ENCODE measurements around the gene GRAMD1C. TPM values are rescaled to one million over a fixed set of nuclear protein-coding genes. Genes with fewer than 3 reads are reported as not detected.
"Not testable (repeated sequence)": the region's sequence is repeated elsewhere in the genome, so short reads cannot be mapped to it uniquely, and the experiment has no call there.

The GRAMD1C gene
- total and polyA plus RNA-seq, 2 donors, result 2.3 to 14.3 TPM

GRCh38 chr3:113834983-113835382 is 3.6 kb upstream of the GRAMD1C start:
- Histone ChIP-seq H3K36me3 (ENCODE audit: insufficient read depth) (no peaks in the 10 kb centered on the region), H3K4me3 (ENCODE audit: low read depth, low read length) (no peak overlapping the region), H3K4me1 (ENCODE audit: insufficient read depth) (no peaks in the 10 kb centered on the region), H3K27ac (ENCODE audit: low read depth) (no peak overlapping the region)
- no peak for DNase-seq (ENCODE audit: extremely low spot score)

- Histone ChIP-seq H3K36me3 (ENCODE audit: insufficient read depth) (no peaks in the 10 kb centered on the region), H3K27ac (ENCODE audit: low read depth) (no peak overlapping the region), H3K4me3 (ENCODE audit: low read depth, low read length) (no peak overlapping the region), H3K4me1 (ENCODE audit: insufficient read depth) (no peaks in the 10 kb centered on the region)
- no peak for DNase-seq (ENCODE audit: extremely low spot score)
- 75% methylated on average over 2 of the region's 2 CpGs for WGBS
These were observed 963 bp downstream of the GRAMD1C start for GRCh38 chr3:113839551-113839950.

DNA sequence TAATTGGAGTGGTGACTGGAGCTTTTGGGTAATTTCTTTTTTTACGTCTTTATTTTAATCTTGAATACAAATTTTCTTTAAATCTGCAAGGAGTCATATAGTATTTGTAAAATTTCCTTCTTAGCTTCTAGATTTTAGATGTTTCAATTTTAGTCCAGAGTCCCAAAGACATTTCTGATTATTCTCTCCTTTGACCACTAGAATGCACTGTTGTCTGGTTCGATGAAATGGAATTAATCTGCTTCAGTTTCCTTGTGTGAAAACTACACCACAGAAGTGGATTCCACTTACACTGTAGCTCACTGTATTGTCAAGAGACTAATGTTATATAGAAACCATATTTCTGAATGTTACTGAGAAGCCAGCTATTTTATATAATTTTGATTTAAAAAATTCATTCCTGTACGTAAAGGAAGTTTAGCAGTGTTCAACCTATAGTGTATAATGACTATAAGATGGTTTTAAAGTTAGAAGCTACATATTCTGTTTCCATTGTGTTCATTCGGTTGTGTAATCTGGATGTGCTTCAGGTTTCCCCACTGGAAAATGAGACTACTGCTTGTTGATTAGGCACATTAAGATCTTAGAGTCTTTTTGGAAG is 6.1 kb downstream of the GRAMD1C start:
- DNase-seq (ENCODE audit: extremely low spot score), result peak; percentile 33
- no peak overlapping the region for H3K27ac ChIP-seq (ENCODE audit: low read depth)
- H3K4me1 ChIP-seq (ENCODE audit: insufficient read depth), result no peaks in the 10 kb centered on the region
- WGBS, result 56% methylated on average over 4 of the region's 4 CpGs
- H3K36me3 ChIP-seq (ENCODE audit: insufficient read depth), result no peaks in the 10 kb centered on the region
- no peak overlapping the region for H3K4me3 ChIP-seq (ENCODE audit: low read depth, low read length)

- H3K27ac ChIP-seq (ENCODE audit: low read depth), result peak overlapping the region; percentile 45
- no peaks in the 10 kb centered on the region for H3K36me3 ChIP-seq (ENCODE audit: insufficient read depth)
- DNase-seq (ENCODE audit: extremely low spot score), result no peak
- no peaks in the 10 kb centered on the region for H3K4me1 ChIP-seq (ENCODE audit: insufficient read depth)
- H3K4me3 ChIP-seq (ENCODE audit: low read depth, low read length), result no peak overlapping the region
These were observed 8.7 kb downstream of the GRAMD1C start for GRCh38 chr3:113847247-113847646.

DNA sequence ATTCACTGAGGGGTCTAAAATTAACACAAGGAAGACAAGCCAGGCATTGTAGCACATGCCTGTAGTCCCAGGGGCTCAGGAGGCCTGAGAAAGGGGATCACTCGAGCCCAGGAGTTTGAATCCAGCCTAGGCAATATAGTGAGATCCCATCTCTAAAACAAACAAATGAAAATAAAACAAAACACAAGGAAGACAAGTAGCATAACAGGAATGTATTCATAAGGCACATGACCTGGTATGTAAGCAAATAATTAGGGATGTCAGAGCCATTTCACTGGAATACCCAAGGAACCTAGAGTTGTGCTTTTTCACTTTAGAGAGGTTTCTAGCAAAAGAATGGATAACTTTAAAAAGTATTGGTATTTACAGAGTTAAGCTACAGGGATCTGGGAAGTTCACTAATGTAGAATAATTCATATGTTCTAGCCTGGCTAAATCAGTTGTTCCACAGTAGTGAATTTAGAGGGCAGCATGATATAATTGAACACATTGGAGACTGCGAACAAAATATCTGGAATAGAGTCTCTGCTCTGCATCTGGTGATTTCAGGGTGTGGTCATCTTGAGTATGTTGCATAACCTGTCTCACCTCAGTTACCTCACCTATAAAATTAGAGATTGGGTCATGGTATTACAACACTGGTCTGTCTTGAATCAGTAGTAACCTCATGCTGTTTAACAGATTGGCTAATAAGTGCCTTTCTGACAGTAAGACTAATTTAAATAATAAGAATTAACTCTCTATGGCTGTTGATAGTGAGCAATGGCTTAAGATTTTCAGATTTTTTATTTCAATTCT is 9.3 kb downstream of the GRAMD1C start:
- WGBS, result 74% methylated on average over 2 of the region's 2 CpGs
- H3K4me3 ChIP-seq (ENCODE audit: low read depth, low read length), result no peak overlapping the region
- peak overlapping the region; percentile 50 for H3K27ac ChIP-seq (ENCODE audit: low read depth)
- peak; percentile 5 for DNase-seq (ENCODE audit: extremely low spot score)
- H3K4me1 ChIP-seq (ENCODE audit: insufficient read depth), result no peaks in the 10 kb centered on the region
- H3K36me3 ChIP-seq (ENCODE audit: insufficient read depth), result no peaks in the 10 kb centered on the region

GRCh38 chr3:113849071-113849470 is 10.5 kb downstream of the GRAMD1C start:
- H3K4me1 ChIP-seq (ENCODE audit: insufficient read depth); H3K4me3 ChIP-seq (ENCODE audit: low read depth, low read length); H3K27ac ChIP-seq (ENCODE audit: low read depth); DNase-seq (ENCODE audit: extremely low spot score); H3K36me3 ChIP-seq (ENCODE audit: insufficient read depth): not testable (repeated sequence)
- WGBS, result 92% methylated on average over 3 of the region's 3 CpGs

DNA sequence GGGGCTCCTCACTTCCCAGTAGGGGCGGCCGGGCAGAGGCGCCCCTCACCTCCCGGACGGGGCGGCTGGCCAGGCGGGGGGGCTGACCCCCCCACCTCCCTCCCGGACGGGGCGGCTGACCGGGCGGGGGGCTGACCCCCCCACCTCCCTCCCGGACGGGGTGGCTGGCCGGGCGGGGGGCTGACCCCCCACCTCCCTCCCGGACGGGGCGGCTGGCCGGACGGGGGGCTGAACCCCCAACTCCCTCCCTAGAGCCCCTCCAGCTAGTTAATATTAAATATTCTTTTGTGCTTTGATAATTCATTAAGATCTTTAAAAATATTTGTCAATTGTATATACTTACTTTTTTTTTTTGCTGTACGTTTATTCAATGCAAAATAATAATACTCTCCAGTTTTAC is 11.3 kb downstream of the GRAMD1C start:
- H3K4me3 ChIP-seq (ENCODE audit: low read depth, low read length); H3K36me3 ChIP-seq (ENCODE audit: insufficient read depth); DNase-seq (ENCODE audit: extremely low spot score); H3K27ac ChIP-seq (ENCODE audit: low read depth); H3K4me1 ChIP-seq (ENCODE audit: insufficient read depth): not testable (repeated sequence)
- 87% methylated on average over 12 of the region's 22 CpGs for WGBS

- H3K4me1 ChIP-seq (ENCODE audit: insufficient read depth); H3K36me3 ChIP-seq (ENCODE audit: insufficient read depth); DNase-seq (ENCODE audit: extremely low spot score); H3K4me3 ChIP-seq (ENCODE audit: low read depth, low read length); H3K27ac ChIP-seq (ENCODE audit: low read depth): not testable (repeated sequence)
- 84% methylated on average over 9 of the region's 9 CpGs for WGBS
These were observed 11.8 kb downstream of the GRAMD1C start for GRCh38 chr3:113850391-113850790.

- Histone ChIP-seq H3K36me3 (ENCODE audit: insufficient read depth) (no peaks in the 10 kb centered on the region), H3K4me3 (ENCODE audit: low read depth, low read length) (no peak overlapping the region), H3K27ac (ENCODE audit: low read depth) (no peak overlapping the region), H3K4me1 (ENCODE audit: insufficient read depth) (no peaks in the 10 kb centered on the region)
- whole genome bisulfite sequencing, result 45% methylated on average over 3 of the region's 3 CpGs
- no peak for DNase-seq (ENCODE audit: extremely low spot score)
These were observed 13.9 kb downstream of the GRAMD1C start for GRCh38 chr3:113852506-113852905.

DNA sequence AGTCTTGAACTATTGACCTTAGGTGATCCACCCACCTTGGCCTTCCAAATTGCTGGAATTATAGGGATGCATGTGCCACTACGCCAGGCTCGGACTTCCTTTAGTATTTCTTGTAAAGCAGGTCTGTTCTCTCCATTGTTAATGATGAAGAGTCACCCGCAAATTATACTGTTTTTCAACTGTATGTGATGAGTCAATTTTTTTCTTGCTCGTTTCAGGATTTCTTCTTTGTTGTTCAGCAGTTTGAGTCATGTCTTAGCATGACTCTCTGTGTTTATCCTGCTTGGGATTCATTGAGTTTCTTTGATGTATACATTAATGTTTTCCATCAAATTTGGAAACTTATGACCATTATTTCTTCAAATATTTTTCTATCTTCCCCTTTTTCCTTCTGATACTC is 28.9 kb downstream of the GRAMD1C start:
- no peak for DNase-seq (ENCODE audit: extremely low spot score)
- Histone ChIP-seq H3K4me1 (ENCODE audit: insufficient read depth) (no peaks in the 10 kb centered on the region), H3K36me3 (ENCODE audit: insufficient read depth) (no peaks in the 10 kb centered on the region), H3K27ac (ENCODE audit: low read depth) (no peak overlapping the region), H3K4me3 (ENCODE audit: low read depth, low read length) (no peak overlapping the region)
- 89% methylated on average over 4 of the region's 4 CpGs for WGBS

DNA sequence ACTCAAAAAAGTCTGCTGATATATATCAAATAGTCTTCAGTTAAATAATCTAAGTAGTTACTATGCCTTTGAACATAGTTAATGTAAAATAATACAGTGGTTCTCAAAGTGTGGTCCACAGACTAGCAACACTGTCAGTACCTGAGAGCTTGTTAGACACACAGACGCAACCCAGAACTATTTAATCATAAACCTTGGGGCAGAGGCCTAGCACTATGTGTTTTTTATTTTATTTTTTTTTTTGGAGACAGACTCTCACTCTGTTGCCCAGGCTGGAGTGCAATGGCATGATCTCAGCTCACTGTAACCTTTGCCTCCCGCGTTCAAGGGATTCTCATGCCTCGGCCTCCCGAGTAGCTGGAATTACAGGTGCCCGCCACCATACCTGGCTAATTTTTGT is 34.7 kb downstream of the GRAMD1C start:
- H3K27ac ChIP-seq (ENCODE audit: low read depth), result no peak overlapping the region
- WGBS, result 95% methylated on average over 6 of the region's 6 CpGs

DNA sequence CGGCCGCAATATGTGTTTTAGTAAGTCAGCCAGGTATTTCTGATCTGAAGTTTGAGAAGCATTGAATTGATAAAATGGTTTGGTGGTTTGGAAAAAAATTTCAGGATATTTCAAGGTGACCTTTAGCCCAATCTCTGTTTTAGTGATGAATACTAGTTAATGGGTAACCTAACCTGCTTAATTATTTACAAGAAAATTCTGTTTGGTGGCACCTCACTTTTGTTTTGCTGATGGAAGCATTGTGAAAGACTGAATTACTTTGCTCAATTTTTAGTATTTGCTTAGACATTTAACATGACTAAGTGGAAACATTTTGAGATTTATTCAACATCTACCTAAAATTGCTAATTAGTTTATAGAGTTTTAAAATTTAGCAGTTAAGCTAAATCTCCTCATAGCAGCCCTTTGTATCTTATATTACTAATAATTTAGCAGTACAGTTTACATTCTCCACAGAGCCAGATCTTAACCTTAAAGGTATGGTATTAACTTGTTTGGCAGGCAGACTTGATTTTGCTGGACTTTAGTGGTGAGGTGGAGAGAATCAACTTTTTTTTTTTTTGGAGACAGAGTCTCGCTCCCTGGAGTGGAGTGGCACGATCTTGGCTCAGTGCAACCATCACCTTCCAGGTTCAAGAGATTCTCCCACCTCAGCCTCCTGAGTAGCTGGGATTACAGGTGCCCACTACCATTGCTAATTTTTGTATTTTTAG is 35.4 kb downstream of the GRAMD1C start:
- 95% methylated on average over 4 of the region's 4 CpGs for WGBS
- no peak for DNase-seq (ENCODE audit: extremely low spot score)
- H3K4me1 ChIP-seq (ENCODE audit: insufficient read depth), result no peaks in the 10 kb centered on the region

More for the DNA sequence above, 34.7 kb downstream of the GRAMD1C start:
- peaks cover 2% of the 10 kb centered on the region for H3K36me3 ChIP-seq (ENCODE audit: insufficient read depth)
- H3K4me3 ChIP-seq (ENCODE audit: low read depth, low read length), result no peak overlapping the region
- DNase-seq (ENCODE audit: extremely low spot score), result no peak
- H3K4me1 ChIP-seq (ENCODE audit: insufficient read depth), result no peaks in the 10 kb centered on the region

DNA sequence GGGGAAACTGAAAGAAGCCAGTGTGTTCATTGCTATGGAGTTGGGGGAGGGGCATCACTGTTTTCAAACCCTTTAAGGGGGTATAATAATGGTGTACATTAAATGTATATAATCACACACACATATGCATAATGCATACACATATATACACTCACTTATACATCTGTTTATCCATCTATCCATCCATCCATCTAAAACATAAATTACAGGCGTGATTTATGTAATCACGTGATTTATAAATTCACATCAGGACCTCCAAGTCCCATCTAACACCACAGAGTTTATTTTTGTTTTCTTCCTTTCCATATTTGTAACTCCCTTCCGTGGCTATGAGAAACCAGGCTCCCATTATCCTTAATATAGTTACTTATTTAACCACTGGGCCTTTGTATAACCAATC is 39.8 kb downstream of the GRAMD1C start:
- 90% methylated on average over 3 of the region's 3 CpGs for WGBS
- H3K4me3 ChIP-seq (ENCODE audit: low read depth, low read length), result no peak overlapping the region
- no peak for DNase-seq (ENCODE audit: extremely low spot score)
- peaks cover 2% of the 10 kb centered on the region for H3K36me3 ChIP-seq (ENCODE audit: insufficient read depth)
- H3K27ac ChIP-seq (ENCODE audit: low read depth), result no peak overlapping the region
- no peaks in the 10 kb centered on the region for H3K4me1 ChIP-seq (ENCODE audit: insufficient read depth)

More for the DNA sequence above, 35.4 kb downstream of the GRAMD1C start:
- Histone ChIP-seq H3K4me3 (ENCODE audit: low read depth, low read length) (no peak overlapping the region), H3K36me3 (ENCODE audit: insufficient read depth) (peaks cover 2% of the 10 kb centered on the region), H3K27ac (ENCODE audit: low read depth) (no peak overlapping the region)

GRCh38 chr3:113885050-113885449 is 46.5 kb downstream of the GRAMD1C start:
- Histone ChIP-seq H3K27ac (ENCODE audit: low read depth) (no peak overlapping the region), H3K4me1 (ENCODE audit: insufficient read depth) (no peaks in the 10 kb centered on the region), H3K4me3 (ENCODE audit: low read depth, low read length) (no peak overlapping the region), H3K36me3 (ENCODE audit: insufficient read depth) (no peaks in the 10 kb centered on the region)
- WGBS, result 93% methylated on average over 30 of the region's 30 CpGs
- no peak for DNase-seq (ENCODE audit: extremely low spot score)
